Measurements from ENCODE around the gene LOXHD1. TPM values are rescaled to one million over a fixed set of nuclear protein-coding genes. Genes with fewer than 3 reads are reported as not detected.

LOXHD1 gene
- total RNA-seq, 2 donors from 2014 or later: 0.11 TPM; not detected in 1

DNA sequence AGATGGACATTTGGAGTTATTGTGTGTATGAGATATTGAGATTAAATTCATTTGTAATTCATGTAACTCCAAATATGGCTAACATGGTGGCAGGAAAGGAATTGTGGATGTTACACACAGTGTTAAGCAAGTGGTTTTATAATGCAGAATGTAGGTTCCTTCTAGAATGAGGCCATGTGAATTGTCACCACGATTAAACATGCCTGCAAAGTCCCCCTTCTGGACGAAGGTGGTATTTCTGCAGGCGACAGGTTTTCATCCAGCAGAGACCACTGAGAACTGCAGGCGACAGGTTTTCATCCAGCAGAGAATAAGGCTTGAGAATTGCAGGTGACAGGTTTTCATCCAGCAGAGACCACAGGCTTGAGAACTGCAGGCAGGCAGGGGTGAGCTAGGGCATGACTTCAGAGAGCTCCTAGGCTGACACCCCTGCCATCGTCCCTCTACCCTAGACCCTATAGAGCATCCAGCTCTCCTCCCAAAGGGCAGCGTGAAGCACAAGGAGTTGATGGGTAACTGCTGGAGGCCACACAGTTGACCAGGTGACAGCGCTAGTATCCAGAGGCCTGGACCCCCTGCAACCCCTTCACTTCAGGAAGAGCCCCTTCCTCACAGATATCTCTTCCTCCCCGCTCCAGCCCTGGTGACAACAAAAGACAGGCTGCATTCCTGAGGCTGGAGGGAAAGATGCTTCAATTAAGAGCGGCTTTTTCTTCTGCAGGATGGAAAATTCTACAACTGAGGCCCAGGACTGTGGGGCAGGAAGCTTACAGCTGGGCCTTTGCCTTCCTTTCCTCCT lies 175.8 kb downstream of the LOXHD1 start:
- no peak overlapping the region for H3K27ac ChIP-seq

DNA sequence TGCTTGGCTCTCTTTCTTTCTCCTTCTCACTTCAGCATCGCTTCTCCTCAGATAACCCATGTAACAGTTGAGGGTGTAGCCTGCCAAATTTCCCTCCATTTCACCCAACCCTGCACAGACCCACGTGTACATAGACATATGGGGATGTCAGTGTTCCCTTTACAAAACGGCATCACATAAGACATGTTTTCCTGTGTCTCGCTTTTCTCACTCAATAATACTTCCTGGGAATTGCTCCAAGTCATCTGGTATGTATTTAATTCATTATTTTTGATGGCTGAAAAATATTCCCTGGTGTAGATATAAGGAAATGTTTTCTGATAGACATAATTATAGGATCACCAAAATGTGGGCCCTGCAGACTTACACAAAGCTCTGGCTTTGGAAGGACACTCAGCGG lies 176.8 kb downstream of the LOXHD1 start:
- no peak for DNase-seq (ENCODE audit: low spot score)
- Histone ChIP-seq H3K4me3 (no peak overlapping the region), H3K27ac (no peak overlapping the region), H3K9me3 (no peaks in the 10 kb centered on the region), H3K27me3 (no peaks in the 10 kb centered on the region), H3K36me3 (no peaks in the 10 kb centered on the region), H3K4me1 (no peaks in the 10 kb centered on the region)
- TF ChIP-seq, protein P1, sequence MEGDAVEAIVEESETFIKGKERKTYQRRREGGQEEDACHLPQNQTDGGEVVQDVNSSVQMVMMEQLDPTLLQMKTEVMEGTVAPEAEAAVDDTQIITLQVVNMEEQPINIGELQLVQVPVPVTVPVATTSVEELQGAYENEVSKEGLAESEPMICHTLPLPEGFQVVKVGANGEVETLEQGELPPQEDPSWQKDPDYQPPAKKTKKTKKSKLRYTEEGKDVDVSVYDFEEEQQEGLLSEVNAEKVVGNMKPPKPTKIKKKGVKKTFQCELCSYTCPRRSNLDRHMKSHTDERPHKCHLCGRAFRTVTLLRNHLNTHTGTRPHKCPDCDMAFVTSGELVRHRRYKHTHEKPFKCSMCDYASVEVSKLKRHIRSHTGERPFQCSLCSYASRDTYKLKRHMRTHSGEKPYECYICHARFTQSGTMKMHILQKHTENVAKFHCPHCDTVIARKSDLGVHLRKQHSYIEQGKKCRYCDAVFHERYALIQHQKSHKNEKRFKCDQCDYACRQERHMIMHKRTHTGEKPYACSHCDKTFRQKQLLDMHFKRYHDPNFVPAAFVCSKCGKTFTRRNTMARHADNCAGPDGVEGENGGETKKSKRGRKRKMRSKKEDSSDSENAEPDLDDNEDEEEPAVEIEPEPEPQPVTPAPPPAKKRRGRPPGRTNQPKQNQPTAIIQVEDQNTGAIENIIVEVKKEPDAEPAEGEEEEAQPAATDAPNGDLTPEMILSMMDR (IDR thresholded peaks at IDR 0.05): no peak

More for the DNA sequence above, 175.8 kb downstream of the LOXHD1 start:
- TF ChIP-seq, protein P1 (IDR thresholded peaks at IDR 0.05): peak; percentile 73 to 83
- Histone ChIP-seq H3K4me3 (no peak overlapping the region), H3K4me1 (no peaks in the 10 kb centered on the region), H3K9me3 (no peaks in the 10 kb centered on the region), H3K36me3 (no peaks in the 10 kb centered on the region), H3K27me3 (no peaks in the 10 kb centered on the region)
- DNase-seq (ENCODE audit: low spot score): no peak

DNA sequence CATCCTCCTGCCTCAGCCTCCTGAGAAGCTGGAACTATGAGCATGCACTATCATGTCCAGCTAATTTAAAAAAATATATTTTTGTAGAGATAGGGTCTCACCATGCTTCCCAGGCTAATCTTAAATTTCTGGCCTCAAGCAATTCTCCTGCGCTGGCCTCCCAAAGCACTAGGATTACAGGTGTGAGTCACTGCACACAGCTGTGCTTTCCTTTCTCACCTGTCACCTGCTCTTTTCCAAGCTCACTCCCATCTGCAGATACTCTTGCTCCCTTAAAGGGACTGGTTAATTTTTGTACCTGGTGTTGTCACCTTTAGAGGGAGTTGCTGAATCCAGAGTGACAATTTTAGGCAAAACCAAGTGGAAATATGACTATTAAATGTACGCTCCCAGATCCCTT lies 178.2 kb downstream of the LOXHD1 start:
- no peak for DNase-seq (ENCODE audit: low spot score)

DNA sequence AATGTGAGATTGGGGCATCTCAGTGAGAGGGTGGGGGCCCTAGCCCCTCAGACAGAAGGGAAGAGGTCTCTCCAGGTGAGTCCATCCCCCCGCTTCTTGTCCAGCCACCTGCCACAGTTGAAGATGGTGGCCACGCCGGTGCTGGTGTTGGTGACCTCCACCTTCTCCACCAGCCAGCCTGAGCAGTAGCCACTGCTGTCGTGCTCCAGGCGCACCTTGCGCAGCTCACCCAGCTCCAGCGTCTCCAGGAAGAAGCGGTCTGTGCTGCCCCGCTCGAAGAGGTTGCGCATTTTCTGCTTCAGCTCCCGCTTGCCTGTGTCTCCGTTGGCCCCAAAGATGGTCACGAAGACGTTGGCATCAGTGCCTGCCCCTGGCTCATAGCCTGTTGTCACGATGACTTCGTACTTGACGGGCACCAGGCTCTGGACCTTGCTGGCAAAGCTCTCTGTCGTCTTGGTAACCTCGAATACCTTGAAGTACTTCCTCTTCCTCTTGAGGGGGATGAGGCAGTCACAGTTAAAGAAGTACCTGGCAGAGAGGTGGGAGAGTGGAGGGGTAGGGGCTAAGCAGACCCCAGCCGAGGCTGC lies 179.5 kb downstream of the LOXHD1 start:
- Histone ChIP-seq H3K9me3 (no peaks in the 10 kb centered on the region), H3K27me3 (no peaks in the 10 kb centered on the region), H3K36me3 (no peaks in the 10 kb centered on the region), H3K4me3 (no peak overlapping the region), H3K27ac (no peak overlapping the region), H3K4me1 (peaks cover 0 to 9% of the 10 kb centered on the region in 2 donors)
- DNase-seq (ENCODE audit: low spot score): no peak
- TF ChIP-seq, protein P1 (IDR thresholded peaks at IDR 0.05): no peak

More for the DNA sequence above, 178.2 kb downstream of the LOXHD1 start:
- peaks cover 0 to 8% of the 10 kb centered on the region in 2 donors for H3K4me1 ChIP-seq
- H3K27ac ChIP-seq: no peak overlapping the region
- TF ChIP-seq, protein P1 (IDR thresholded peaks at IDR 0.05): no peak
- H3K27me3 ChIP-seq: no peaks in the 10 kb centered on the region
- no peak overlapping the region for H3K4me3 ChIP-seq
- no peaks in the 10 kb centered on the region for H3K36me3 ChIP-seq
- H3K9me3 ChIP-seq: no peaks in the 10 kb centered on the region

DNA sequence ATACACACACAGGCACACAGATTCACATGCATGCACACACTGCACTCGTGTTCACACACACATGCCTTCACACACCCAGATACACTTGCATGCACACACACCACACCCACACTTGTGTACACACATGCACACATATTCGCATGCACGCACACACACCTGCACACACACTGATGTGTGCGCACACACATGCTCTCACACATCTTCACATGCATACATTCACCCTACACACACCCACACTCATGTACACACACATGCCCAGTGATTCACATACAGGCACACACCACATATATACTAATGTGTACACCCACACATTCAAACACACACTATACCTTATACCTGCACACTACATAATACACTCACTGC lies 181.6 kb downstream of the LOXHD1 start:
- DNase-seq (ENCODE audit: low spot score): no peak
- H3K36me3 ChIP-seq: no peaks in the 10 kb centered on the region
- H3K4me1 ChIP-seq: peaks cover 0 to 9% of the 10 kb centered on the region in 2 donors
- TF ChIP-seq, protein P1 (IDR thresholded peaks at IDR 0.05): no peak
- H3K4me3 ChIP-seq: no peak overlapping the region
- no peak overlapping the region for H3K27ac ChIP-seq
- H3K27me3 ChIP-seq: no peaks in the 10 kb centered on the region
- H3K9me3 ChIP-seq: no peaks in the 10 kb centered on the region
